ENCODE data around the gene MIB2.

GRCh38 chr1:1623631-1624442 lies 8.5 kb downstream of the MIB2 start:
- TF ChIP-seq CTCF (IDR thresholded peaks at IDR 0.05; ENCODE audit: borderline replicate concordance, extremely low read depth, low read length, poor library complexity, severe bottlenecking) (no peak), EZH2 (IDR thresholded peaks at IDR 0.05; ENCODE audit: borderline replicate concordance, low read depth, low read length, severe bottlenecking) (no peak)

All from DND-41 (cell line).